A549 (cell line): ENCODE results near the gene ALG14. TPM values are rescaled to one million over a fixed set of nuclear protein-coding genes. Genes with fewer than 3 reads are reported as not detected.

ENCODE experiments used
- ATAC-seq, 2 experiments: fragments of 200-7000 bp in 1 of 2; fragments of >200 bp in 1 of 2; cut with Nextera tagmentation in 1 of 2; cut with Tn5 transposase in 1 of 2; 3 replicates each; pipeline versions ENCODE4 v1.8.0 to v1.9.1; 2018 to 2020; ENCODE audit warnings: mild to moderate bottlenecking in 1 of 2, moderate library complexity in 1 of 2
- CTCF ChIA-PET: fragments of 300-600 bp; sonication (Branson Sonifier 250); formaldehyde crosslinking; extraction: SDS; loops from one replicate; lab custom pipeline; 2021; ENCODE audit warnings: antibody characterized with exemption, inconsistent platforms; lab: Yijun Ruan, JAX
- POLR2A ChIA-PET: fragments of 350-600 bp; formaldehyde crosslinking; extraction: SDS; loops from one replicate; lab custom pipeline; 2021; ENCODE audit warnings: antibody characterized with exemption, inconsistent platforms; lab: Yijun Ruan, JAX
- DNase-seq, 2 experiments: peaks; one replicate each; pipeline versions ENCODE4 v3.0.0 to v3.0.0-alpha.2; 2011 to 2016; ENCODE audit warnings: low read depth in 1 of 2, low spot score in 1 of 2
- FAIRE-seq: peaks from 2 replicates; lab custom pipeline; 2011; peaks lifted over from hg19 to GRCh38; lab: Jason Lieb, UNC
- H3K27ac ChIP-seq, 2 experiments: fragments of >200 bp; sonication (Bioruptor Twin); formaldehyde crosslinking; 3 replicates each; pipeline ENCODE4 v1.5.1; 2016 to 2017
- H3K4me1 ChIP-seq: fragments of >200 bp; sonication (Bioruptor Twin); formaldehyde crosslinking; 3 replicates; pipeline ENCODE4 v1.6.1; 2016
- H3K4me2 ChIP-seq: fragments of >200 bp; sonication (Bioruptor Twin); formaldehyde crosslinking; 3 replicates; pipeline ENCODE4 v1.6.1; 2016
- H3K4me3 ChIP-seq: fragments of >200 bp; sonication (Bioruptor Twin); formaldehyde crosslinking; 3 replicates; pipeline ENCODE4 v1.5.1; 2016
- H3K9me3 ChIP-seq: fragments of >200 bp; sonication (Bioruptor Twin); formaldehyde crosslinking; 3 replicates; pipeline ENCODE4 v1.6.1; 2016
- CBX2 ChIP-seq: fragments of 200-600 bp; sonication (generic); IDR thresholded peaks from 2 replicates; pipeline ENCODE4 v1.6.1; 2016; ENCODE audit warnings: low read depth, mild to moderate bottlenecking, borderline replicate concordance
- CBX8 ChIP-seq: fragments of 200-600 bp; sonication (generic); IDR thresholded peaks from 2 replicates; pipeline ENCODE4 v1.6.1; 2016
- CHD2 ChIP-seq: fragments of 150-350 bp; IDR thresholded peaks from 2 replicates; pipeline ENCODE4 v1.6.1; 2014; ENCODE audit warnings: low read length; ENCODE audit not compliant: partially characterized antibody
- CHD4 ChIP-seq: fragments of 200-600 bp; sonication (generic); IDR thresholded peaks from 2 replicates; pipeline ENCODE4 v1.6.1; 2016; ENCODE audit warnings: antibody characterized with exemption, mild to moderate bottlenecking, borderline replicate concordance
- EHF ChIP-seq: fragments of 250-450 bp; sonication (Bioruptor Pico); IDR thresholded peaks from 2 replicates; pipeline ENCODE4 v1.5.0; 2020; ENCODE audit warnings: mild to moderate bottlenecking
- EP300 ChIP-seq, 2 experiments: fragments of >200 bp; sonication (Bioruptor Twin); formaldehyde crosslinking; IDR thresholded peaks; 2 replicates in 1 of 2; 3 replicates in 1 of 2; pipeline ENCODE4 v1.6.1; 2016 to 2017
- FOSL2 ChIP-seq, 2 experiments: fragments of 450-650 bp in 1 of 2; fragments of >200 bp in 1 of 2; sonication (Bioruptor Twin) in 1 of 2; formaldehyde crosslinking; IDR thresholded peaks; 2 replicates each; pipeline versions ENCODE4 v1.5.0 to v1.6.1; 2016 to 2020; ENCODE audit warnings: mild to moderate bottlenecking in 1 of 2, moderate library complexity in 1 of 2
- GATA3 ChIP-seq: IDR thresholded peaks from 2 replicates; pipeline ENCODE4 v1.6.1; 2012; ENCODE audit warnings: borderline replicate concordance
- HEYL ChIP-seq: fragments of 250-450 bp; sonication (Bioruptor Pico); IDR thresholded peaks from 2 replicates; pipeline ENCODE4 v1.8.0; 2021; ENCODE audit warnings: mild to moderate bottlenecking, moderate library complexity
- KDM1A ChIP-seq: fragments of 200-600 bp; sonication (generic); IDR thresholded peaks from 2 replicates; pipeline ENCODE4 v1.6.1; 2016; ENCODE audit warnings: low read depth, mild to moderate bottlenecking
- MAFK ChIP-seq: fragments of 450-650 bp; IDR thresholded peaks from 2 replicates; pipeline ENCODE4 v1.6.1; 2014; ENCODE audit not compliant: partially characterized antibody
- MYC ChIP-seq: IDR thresholded peaks from 2 replicates; pipeline ENCODE4 v1.6.1; 2012; ENCODE audit warnings: mild to moderate bottlenecking, inconsistent platforms, low read length, improper control_type of control experiment, borderline replicate concordance
- NFE2L2 ChIP-seq: fragments of 150-350 bp; conservative IDR thresholded peaks from 2 replicates; pipeline ENCODE4 v1.6.1; 2014; ENCODE audit warnings: low read length
- NR3C1 ChIP-seq: fragments of >200 bp; sonication (Bioruptor Twin); formaldehyde crosslinking; IDR thresholded peaks from 3 replicates; pipeline ENCODE4 v1.6.1; 2017
- POLR2A ChIP-seq: IDR thresholded peaks from 2 replicates; pipeline ENCODE4 v1.6.1; 2012; ENCODE audit warnings: mild to moderate bottlenecking, low read length
- RAD21 ChIP-seq, 2 experiments: fragments of >200 bp in 1 of 2; sonication (Bioruptor Twin) in 1 of 2; formaldehyde crosslinking in 1 of 2; IDR thresholded peaks in 1 of 2; conservative IDR thresholded peaks in 1 of 2; 2 replicates in 1 of 2; 3 replicates in 1 of 2; pipeline ENCODE4 v1.6.1; 2012 to 2018; ENCODE audit warnings: inconsistent platforms in 1 of 2
- RFX5 ChIP-seq: fragments of 450-650 bp; IDR thresholded peaks from 2 replicates; pipeline ENCODE4 v1.7.1; 2014; ENCODE audit warnings: antibody characterized with exemption, mild to moderate bottlenecking, moderate library complexity
- ZC3H11A ChIP-seq: fragments of 450-650 bp; IDR thresholded peaks from 2 replicates; pipeline ENCODE4 v1.6.1; 2014; ENCODE audit warnings: antibody characterized with exemption, mild to moderate bottlenecking
- ZNF302 ChIP-seq: fragments of 250-450 bp; sonication (Bioruptor Pico); IDR thresholded peaks from 2 replicates; pipeline ENCODE4 v1.9.0; 2021; ENCODE audit warnings: inconsistent platforms, mild to moderate bottlenecking, moderate library complexity
- WGBS: methylation state at CpG from one replicate; pipeline ENCODE4 v1.1.6; 2017; ENCODE audit errors: missing lambda C conversion rate; 5-methylcytosine and 5-hydroxymethylcytosine counted together
- polyA plus RNA-seq, 4 experiments: library from polyadenylated mRNA; depleted of rRNA in 3 of 4; stranded (reverse); fragments of >200 nt; fragmentation: RNase III in 1 of 4; extraction: RNeasy Plus Mini Kit Qiagen cat#74134 plus additional on column Dnase treatment in 1 of 4; gene quantifications; 2 replicates in 3 of 4; 3 replicates in 1 of 4; pipeline ENCODE4 v1.2.3, GENCODE V29; 2011 to 2017
- TF ChIP-seq, protein P1 (sequence below): fragments of 450-650 bp; IDR thresholded peaks from 2 replicates; pipeline ENCODE4 v1.6.1; 2014; ENCODE audit warnings: antibody characterized with exemption
- TF ChIP-seq, protein P2 (sequence below): fragments of >200 bp; sonication (Bioruptor Twin); formaldehyde crosslinking; IDR thresholded peaks from 2 replicates; pipeline ENCODE4 v1.6.1; 2016
- TF ChIP-seq, protein P3 (sequence below): fragments of 250-450 bp; sonication (Bioruptor Pico); IDR thresholded peaks from 2 replicates; pipeline ENCODE4 v1.5.0; 2020; ENCODE audit warnings: low read depth, mild to moderate bottlenecking, moderate library complexity
- TF ChIP-seq, protein P4 (sequence below): fragments of >200 bp; sonication (Bioruptor Twin); formaldehyde crosslinking; IDR thresholded peaks from 3 replicates; pipeline ENCODE4 v1.5.1; 2016

Gene ALG14
- polyA plus RNA-seq, 2 of the 4 experiments (the other 2 are of a cell fraction): 5.0 to 5.4 TPM

DNA sequence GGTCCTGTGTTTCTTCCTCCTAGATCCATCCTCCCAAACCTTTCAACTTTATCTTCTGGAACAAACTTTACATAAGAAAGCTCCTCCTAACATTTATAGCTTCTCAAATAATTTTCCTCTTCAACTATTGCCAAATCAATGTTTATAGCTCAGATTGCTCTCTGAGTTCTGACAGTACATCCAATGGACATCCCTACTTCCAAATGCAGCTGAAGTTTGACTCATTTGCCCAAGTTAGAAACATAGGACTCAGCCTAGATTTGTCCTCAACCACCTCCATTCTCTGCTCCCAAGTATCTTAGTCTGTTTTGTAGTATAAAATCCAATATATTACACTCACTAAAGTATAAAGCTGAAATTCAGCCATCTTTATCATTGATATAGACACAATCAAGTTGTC is 62.6 kb downstream of the ALG14 start:
- Histone ChIP-seq H3K27ac (no peak overlapping the region), H3K4me3 (no peak overlapping the region), H3K9me3 (no peaks in the 10 kb centered on the region), H3K4me2 (no peak overlapping the region), H3K4me1 (peaks cover 6% of the 10 kb centered on the region; the same call in 2 of the 3 replicates)
- ATAC-seq: no peak
- CTCF ChIA-PET: interaction anchor here (0.9 to 1.2 kb wide), 2 partner anchors 33 to 155 kb away, joined by 3 read pairs; no protein-coding TSS in a partner anchor
- no peak for TF ChIP-seq ZNF302 (CRISPR knock-in tag)
- TF ChIP-seq FOSL2 (IDR thresholded peaks at IDR 0.05): no peak
- TF ChIP-seq FOSL2 (CRISPR knock-in tag; IDR thresholded peaks at IDR 0.05): no peak
- TF ChIP-seq MYC: no peak
- no peak for TF ChIP-seq EP300 (IDR thresholded peaks at IDR 0.05)
- TF ChIP-seq, protein P1, sequence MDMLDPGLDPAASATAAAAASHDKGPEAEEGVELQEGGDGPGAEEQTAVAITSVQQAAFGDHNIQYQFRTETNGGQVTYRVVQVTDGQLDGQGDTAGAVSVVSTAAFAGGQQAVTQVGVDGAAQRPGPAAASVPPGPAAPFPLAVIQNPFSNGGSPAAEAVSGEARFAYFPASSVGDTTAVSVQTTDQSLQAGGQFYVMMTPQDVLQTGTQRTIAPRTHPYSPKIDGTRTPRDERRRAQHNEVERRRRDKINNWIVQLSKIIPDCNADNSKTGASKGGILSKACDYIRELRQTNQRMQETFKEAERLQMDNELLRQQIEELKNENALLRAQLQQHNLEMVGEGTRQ: no peak
- TF ChIP-seq, protein P2, sequence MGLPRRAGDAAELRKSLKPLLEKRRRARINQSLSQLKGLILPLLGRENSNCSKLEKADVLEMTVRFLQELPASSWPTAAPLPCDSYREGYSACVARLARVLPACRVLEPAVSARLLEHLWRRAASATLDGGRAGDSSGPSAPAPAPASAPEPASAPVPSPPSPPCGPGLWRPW: no peak
- no peak for TF ChIP-seq RAD21 (conservative IDR thresholded peaks at IDR 0.05 in 1 of 2, IDR thresholded peaks at IDR 0.05 in 1 of 2)
- TF ChIP-seq KDM1A: no peak
- TF ChIP-seq EHF (CRISPR knock-in tag): no peak
- no peak for TF ChIP-seq ZC3H11A
- no peak for TF ChIP-seq NR3C1
- no peak for TF ChIP-seq CHD2
- no peak for TF ChIP-seq CBX8
- TF ChIP-seq MAFK: no peak
- TF ChIP-seq CHD4: no peak
- TF ChIP-seq, protein P3, sequence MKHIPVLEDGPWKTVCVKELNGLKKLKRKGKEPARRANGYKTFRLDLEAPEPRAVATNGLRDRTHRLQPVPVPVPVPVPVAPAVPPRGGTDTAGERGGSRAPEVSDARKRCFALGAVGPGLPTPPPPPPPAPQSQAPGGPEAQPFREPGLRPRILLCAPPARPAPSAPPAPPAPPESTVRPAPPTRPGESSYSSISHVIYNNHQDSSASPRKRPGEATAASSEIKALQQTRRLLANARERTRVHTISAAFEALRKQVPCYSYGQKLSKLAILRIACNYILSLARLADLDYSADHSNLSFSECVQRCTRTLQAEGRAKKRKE: no peak
- POLR2A ChIA-PET: no interaction called here
- no peak for DNase-seq
- no peak for FAIRE-seq

DNA sequence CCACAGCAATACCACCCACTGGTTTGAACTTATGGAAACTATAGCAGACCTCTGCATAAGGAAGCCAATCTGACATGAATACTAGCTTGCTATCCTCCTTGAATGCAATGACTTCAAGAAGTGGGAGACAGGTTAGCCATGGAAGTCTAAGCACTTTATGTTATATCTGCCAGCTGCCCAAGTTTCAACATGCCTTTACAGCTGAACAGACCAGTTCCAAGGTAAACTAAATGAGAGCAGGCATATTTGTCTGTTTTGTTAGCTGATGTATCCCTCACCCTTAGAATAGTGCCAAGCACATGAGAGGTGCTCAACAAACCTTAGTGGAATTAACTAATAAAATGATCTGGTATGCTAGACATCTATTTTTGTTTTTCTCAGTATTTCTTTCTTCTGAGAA is 65.1 kb downstream of the ALG14 start:
- DNase-seq: no peak
- Histone ChIP-seq H3K27ac (no peak overlapping the region), H3K9me3 (no peaks in the 10 kb centered on the region), H3K4me1 (peaks cover 8% of the 10 kb centered on the region), H3K4me3 (no peak overlapping the region), H3K4me2 (no peak overlapping the region)
- no peak for FAIRE-seq
- ChIA-PET POLR2A (no interaction called here), CTCF (no interaction called here)
- no peak for ATAC-seq
- TF ChIP-seq HEYL (CRISPR knock-in tag): no peak
- no peak for TF ChIP-seq NFE2L2

DNA sequence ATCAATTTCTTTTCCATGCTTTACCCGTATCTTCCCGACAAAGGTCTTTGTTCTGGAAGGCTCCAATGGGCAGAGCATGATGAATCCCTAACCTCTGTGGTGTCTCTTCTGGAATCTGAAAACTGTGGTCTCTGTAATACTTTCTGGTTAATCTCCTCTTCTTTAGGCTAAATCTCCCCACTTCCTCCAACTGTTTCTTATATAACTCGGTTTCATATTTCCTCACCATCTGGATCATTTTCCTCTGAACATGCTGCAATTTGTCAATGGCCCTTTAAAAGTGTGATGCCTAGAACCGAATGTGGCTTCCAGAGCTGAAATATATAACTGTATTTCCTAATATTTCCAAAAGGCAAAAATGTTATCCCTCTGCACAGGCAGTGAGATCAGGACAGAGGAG is 66.1 kb downstream of the ALG14 start:
- Histone ChIP-seq H3K4me3 (no peak overlapping the region), H3K9me3 (no peaks in the 10 kb centered on the region), H3K4me2 (no peak overlapping the region), H3K4me1 (peaks cover 8% of the 10 kb centered on the region), H3K27ac (no peak overlapping the region)
- WGBS: 85% methylated on average over 4 of the region's 4 CpGs
- DNase-seq: no peak
- FAIRE-seq: no peak
- ATAC-seq: no peak
- POLR2A ChIA-PET: no interaction called here
- CTCF ChIA-PET: no interaction called here
- no peak for TF ChIP-seq POLR2A

DNA sequence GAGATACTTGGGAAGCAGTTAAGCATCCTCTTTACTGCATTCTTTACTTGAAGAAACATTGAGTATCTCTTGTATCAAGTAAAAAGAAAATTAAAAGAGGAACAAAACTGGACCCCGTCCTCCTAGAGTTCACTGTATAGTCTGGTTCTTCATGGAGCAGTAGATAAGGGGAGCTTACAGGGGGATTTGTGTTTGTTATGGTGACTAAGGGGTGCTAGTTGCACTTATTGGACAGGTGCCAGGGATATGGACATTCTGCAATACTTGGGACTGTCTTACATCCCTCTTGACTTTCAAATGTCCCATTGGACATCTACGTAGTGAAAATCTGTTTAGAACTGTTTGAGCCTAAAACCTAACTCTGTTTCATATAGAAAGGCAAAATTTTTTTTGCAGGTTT is 67.2 kb downstream of the ALG14 start:
- CTCF ChIA-PET: no interaction called here
- no peak overlapping the region for H3K27ac ChIP-seq
- peaks cover 8% of the 10 kb centered on the region for H3K4me1 ChIP-seq
- DNase-seq (no peak), FAIRE-seq (no peak), ATAC-seq (no peak)
- H3K4me3 ChIP-seq: no peak overlapping the region
- WGBS: 89% methylated on average over 2 of the region's 2 CpGs
- POLR2A ChIA-PET: no interaction called here
- no peak overlapping the region for H3K4me2 ChIP-seq
- TF ChIP-seq GATA3 (no peak), RFX5 (no peak), CHD2 (no peak), EP300 (IDR thresholded peaks at IDR 0.05) (no peak), CBX2 (no peak)
- TF ChIP-seq, protein P4, sequence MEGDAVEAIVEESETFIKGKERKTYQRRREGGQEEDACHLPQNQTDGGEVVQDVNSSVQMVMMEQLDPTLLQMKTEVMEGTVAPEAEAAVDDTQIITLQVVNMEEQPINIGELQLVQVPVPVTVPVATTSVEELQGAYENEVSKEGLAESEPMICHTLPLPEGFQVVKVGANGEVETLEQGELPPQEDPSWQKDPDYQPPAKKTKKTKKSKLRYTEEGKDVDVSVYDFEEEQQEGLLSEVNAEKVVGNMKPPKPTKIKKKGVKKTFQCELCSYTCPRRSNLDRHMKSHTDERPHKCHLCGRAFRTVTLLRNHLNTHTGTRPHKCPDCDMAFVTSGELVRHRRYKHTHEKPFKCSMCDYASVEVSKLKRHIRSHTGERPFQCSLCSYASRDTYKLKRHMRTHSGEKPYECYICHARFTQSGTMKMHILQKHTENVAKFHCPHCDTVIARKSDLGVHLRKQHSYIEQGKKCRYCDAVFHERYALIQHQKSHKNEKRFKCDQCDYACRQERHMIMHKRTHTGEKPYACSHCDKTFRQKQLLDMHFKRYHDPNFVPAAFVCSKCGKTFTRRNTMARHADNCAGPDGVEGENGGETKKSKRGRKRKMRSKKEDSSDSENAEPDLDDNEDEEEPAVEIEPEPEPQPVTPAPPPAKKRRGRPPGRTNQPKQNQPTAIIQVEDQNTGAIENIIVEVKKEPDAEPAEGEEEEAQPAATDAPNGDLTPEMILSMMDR: no peak
- H3K9me3 ChIP-seq: no peaks in the 10 kb centered on the region
